Activated naive CD8-positive, alpha-beta T cell treated with anti-CD3 and anti-CD28 coated beads, Interleukin-2, amount 10 ng/mL, durations not matched to agents 7 days and 5 days (primary cell): Measurements from ENCODE around the gene TMEM107. TPM values are rescaled to one million over a fixed set of nuclear protein-coding genes. Genes with fewer than 3 reads are reported as not detected.
A peak's percentile ranks its signal among the peaks of the same experiment; 100 is the strongest.

Source experiments
- ATAC-seq: fragments of 150-1000 bp; cut with Tn5 transposase; one replicate; pipeline ENCODE4 v1.10.0; 2021; ENCODE audit warnings: low read depth, moderate library complexity
- POLR2A ChIA-PET: fragments of 350-600 bp; sonication (Branson Sonifier 250); formaldehyde crosslinking; loops from one replicate; lab custom pipeline; 2021; ENCODE audit warnings: antibody characterized with exemption; lab: Charles Lee
- DNase-seq: peaks from one replicate; pipeline ENCODE4 v3.0.0; 2021
- H3K27ac Mint-ChIP-seq: one replicate; pipeline ENCODE4 v1.8.0; 2022; ENCODE audit warnings: mild to moderate bottlenecking, mixed read lengths
- H3K27me3 Mint-ChIP-seq: one replicate; pipeline ENCODE4 v1.8.0; 2022; ENCODE audit warnings: mild to moderate bottlenecking, moderate library complexity, mixed read lengths
- H3K36me3 Mint-ChIP-seq: one replicate; pipeline ENCODE4 v1.8.0; 2021; ENCODE audit warnings: mild to moderate bottlenecking, mixed read lengths
- H3K4me1 Mint-ChIP-seq: one replicate; pipeline ENCODE4 v1.8.0; 2021; ENCODE audit warnings: mixed read lengths
- H3K4me3 Mint-ChIP-seq: one replicate; pipeline ENCODE4 v1.8.0; 2022; ENCODE audit warnings: mild to moderate bottlenecking, moderate library complexity, mixed read lengths
- H3K9me3 Mint-ChIP-seq: one replicate; pipeline ENCODE4 v1.8.0; 2021; ENCODE audit warnings: mixed read lengths
- total RNA-seq, 2 experiments: library from RNA; stranded (reverse); gene quantifications; one replicate each; pipeline ENCODE4 v1.2.3, GENCODE V29; 2021

TMEM107 gene
- total RNA-seq, 2 experiments from 2014 or later: 39.5 to 46.4 TPM

GRCh38 chr17:8163978-8164814, 12.0 kb downstream of the TMEM107 start:
- ATAC-seq: peak; percentile 70
- POLR2A ChIA-PET: interaction anchor here (0.7 to 14.8 kb wide), 18 partner anchors 8 to 309 kb away, joined by 3 to 384 read pairs (median 7); partner anchors contain the start of genes AURKB, BORCS6, CTC1 and PER1
- DNase-seq: peak; percentile 80
- Mint-ChIP-seq H3K9me3 (no peaks in the 10 kb centered on the region), H3K4me3 (peak overlapping the region; percentile 88), H3K4me1 (peaks cover 40% of the 10 kb centered on the region), H3K27me3 (no peaks in the 10 kb centered on the region), H3K27ac (peak overlapping the region; percentile 100), H3K36me3 (peaks cover 19% of the 10 kb centered on the region)

GRCh38 chr17:8162997-8163977, 12.9 kb downstream of the TMEM107 start:
- ATAC-seq (peak; percentile 3), DNase-seq (peak; percentile 59)
- POLR2A ChIA-PET: interaction anchor here (0.7 to 14.8 kb wide), 16 partner anchors 9 to 308 kb away, joined by 3 to 384 read pairs (median 8); partner anchors contain the start of genes AURKB, BORCS6, CTC1 and PER1
- Mint-ChIP-seq H3K4me3 (peak overlapping the region; percentile 88), H3K27me3 (no peaks in the 10 kb centered on the region), H3K27ac (peak overlapping the region; percentile 100), H3K4me1 (peaks cover 47% of the 10 kb centered on the region), H3K9me3 (no peaks in the 10 kb centered on the region), H3K36me3 (peaks cover 23% of the 10 kb centered on the region)

- ATAC-seq: peak; percentile 41
- Mint-ChIP-seq H3K27ac (peak within 1 kb of the TSS; percentile 100), H3K9me3 (no peaks in the 10 kb centered on the region), H3K4me3 (peak within 1 kb of the TSS; percentile 88), H3K4me1 (peaks cover 47% of the 10 kb centered on the region), H3K36me3 (peaks cover 23% of the 10 kb centered on the region), H3K27me3 (no peaks in the 10 kb centered on the region)
- peak; percentile 95 for DNase-seq
- POLR2A ChIA-PET: interaction anchor here (2.2 to 14.8 kb wide), 3 partner anchors 10 to 43 kb away, joined by 10 to 384 read pairs (median 13); partner anchors contain the start of gene BORCS6
These were observed 13.8 kb downstream of the TMEM107 start, which contains the start of gene VAMP2 for GRCh38 chr17:8162233-8162996. VAMP2 (minus strand) TSS chr17:8162948; CDS start chr17:8162879, 69 bp downstream.

- Mint-ChIP-seq H3K4me3 (peak overlapping the region; percentile 87), H3K4me1 (peaks cover 45% of the 10 kb centered on the region), H3K9me3 (no peaks in the 10 kb centered on the region), H3K27ac (peak overlapping the region; percentile 86), H3K36me3 (peaks cover 23% of the 10 kb centered on the region), H3K27me3 (no peaks in the 10 kb centered on the region)
- POLR2A ChIA-PET: interaction anchor here (0.6 to 14.8 kb wide), 4 partner anchors 9 to 18 kb away, joined by 3 to 384 read pairs (median 4); partner anchors contain the start of gene PER1
- no peak for ATAC-seq
- no peak for DNase-seq
These were observed 14.6 kb downstream of the TMEM107 start for GRCh38 chr17:8161289-8162232.

- no peaks in the 10 kb centered on the region for H3K27me3 Mint-ChIP-seq
- POLR2A ChIA-PET: interaction anchor here (1.3 to 14.8 kb wide), 3 partner anchors 8 to 11 kb away, joined by 3 to 384 read pairs (median 4); partner anchors contain the start of gene PER1
- H3K9me3 Mint-ChIP-seq: no peaks in the 10 kb centered on the region
- peaks cover 23% of the 10 kb centered on the region for H3K36me3 Mint-ChIP-seq
- DNase-seq (no peak), ATAC-seq (no peak)
- peaks cover 45% of the 10 kb centered on the region for H3K4me1 Mint-ChIP-seq
- H3K27ac Mint-ChIP-seq: peak overlapping the region; percentile 86
- H3K4me3 Mint-ChIP-seq: peak overlapping the region; percentile 87
These were observed 15.4 kb downstream of the TMEM107 start for GRCh38 chr17:8160741-8161221.

- H3K27me3 Mint-ChIP-seq: no peaks in the 10 kb centered on the region
- POLR2A ChIA-PET: interaction anchor here (1.2 to 14.8 kb wide), 2 partner anchors 12 to 22 kb away, joined by 4 to 384 read pairs; no protein-coding TSS in a partner anchor
- H3K4me1 Mint-ChIP-seq: peaks cover 49% of the 10 kb centered on the region
- H3K36me3 Mint-ChIP-seq: peaks cover 23% of the 10 kb centered on the region
- DNase-seq (no peak), ATAC-seq (no peak)
- H3K9me3 Mint-ChIP-seq: no peaks in the 10 kb centered on the region
- H3K4me3 Mint-ChIP-seq: peak overlapping the region; percentile 87
- H3K27ac Mint-ChIP-seq: peak overlapping the region; percentile 86
These were observed 16.0 kb downstream of the TMEM107 start for GRCh38 chr17:8160224-8160577.

- Mint-ChIP-seq H3K27me3 (no peaks in the 10 kb centered on the region), H3K9me3 (no peaks in the 10 kb centered on the region), H3K27ac (peak overlapping the region; percentile 67), H3K4me1 (peaks cover 49% of the 10 kb centered on the region), H3K36me3 (peaks cover 21% of the 10 kb centered on the region), H3K4me3 (peak overlapping the region; percentile 48)
- ATAC-seq (no peak), DNase-seq (no peak)
- POLR2A ChIA-PET: interaction anchor here (1.2 to 14.8 kb wide), 4 partner anchors 12 to 88 kb away, joined by 4 to 384 read pairs (median 9); partner anchors contain the start of genes AURKB and CTC1
These were observed 16.5 kb downstream of the TMEM107 start for GRCh38 chr17:8159459-8160223.

GRCh38 chr17:8159032-8159400, 17.2 kb downstream of the TMEM107 start:
- H3K4me1 Mint-ChIP-seq: peaks cover 48% of the 10 kb centered on the region
- no peak for ATAC-seq
- no peaks in the 10 kb centered on the region for H3K9me3 Mint-ChIP-seq
- no peak for DNase-seq
- H3K27ac Mint-ChIP-seq: peak overlapping the region; percentile 87
- POLR2A ChIA-PET: interaction anchor here (0.8 to 14.8 kb wide), 6 partner anchors 13 to 88 kb away, joined by 3 to 384 read pairs (median 6); partner anchors contain the start of genes AURKB, CTC1 and HES7
- H3K27me3 Mint-ChIP-seq: no peaks in the 10 kb centered on the region
- H3K4me3 Mint-ChIP-seq: peak overlapping the region; percentile 67
- H3K36me3 Mint-ChIP-seq: peaks cover 21% of the 10 kb centered on the region

GRCh38 chr17:8158267-8159031, 17.7 kb downstream of the TMEM107 start:
- peak overlapping the region; percentile 87 for H3K27ac Mint-ChIP-seq

More at GRCh38 chr17:8158267-8159031, 17.7 kb downstream of the TMEM107 start:
- Mint-ChIP-seq H3K4me3 (peak overlapping the region; percentile 67), H3K4me1 (peaks cover 48% of the 10 kb centered on the region), H3K27me3 (no peaks in the 10 kb centered on the region), H3K36me3 (peaks cover 21% of the 10 kb centered on the region), H3K9me3 (no peaks in the 10 kb centered on the region)
- DNase-seq (peak; percentile 84), ATAC-seq (peak; percentile 4)
- POLR2A ChIA-PET: interaction anchor here (0.8 to 14.8 kb wide), 6 partner anchors 14 to 89 kb away, joined by 3 to 384 read pairs (median 6); partner anchors contain the start of genes AURKB, CTC1 and HES7
